ENCODE measurements around the gene SHF. TPM values are rescaled to one million over a fixed set of nuclear protein-coding genes. Genes with fewer than 3 reads are reported as not detected.

Gene SHF
- total and polyA plus RNA-seq, 2 of the 8 experiments (the other 6 are each of a cell fraction or from before 2014, with no cell fraction given) = 13.1 to 26.7 TPM

- no peak overlapping the region for H3K14ac ChIP-seq (ENCODE audit: insufficient read length)
- no peak overlapping the region for H3K18ac ChIP-seq (ENCODE audit: extremely low read depth, low read length)
- no peak overlapping the region for H2AK5ac ChIP-seq (ENCODE audit: low read depth, low read length)
- CTCF ChIA-PET (ENCODE audit: partially characterized antibody) = interaction anchor here (0.8 to 6.0 kb wide), 11 partner anchors 9 to 310 kb away, joined by 3 to 37 read pairs (median 4); partner anchors contain the start of genes DUOX1 and DUOXA1
- no peak overlapping the region; the same call in 1 of the 2 replicates for H2BK12ac ChIP-seq (ENCODE audit: low read depth, low read length)
- POLR2A ChIA-PET (ENCODE audit: partially characterized antibody) = no interaction called here
- no peaks in the 10 kb centered on the region for H3K79me2 ChIP-seq (ENCODE audit: control insufficient read depth in 1 of 2, insufficient read depth in 2 of 2, low read length in 2 of 2)
- no peak overlapping the region for H3K9ac ChIP-seq (replicated peaks in 1 of 4; ENCODE audit: extremely low read depth in 1 of 4, low read depth in 3 of 4, low read length in 3 of 4)
- H3K23me2 ChIP-seq (ENCODE audit: low read depth, low read length) = no peaks in the 10 kb centered on the region
- H3K36me3 ChIP-seq (ENCODE audit: control insufficient read depth in 2 of 4, insufficient read depth in 4 of 4, low read length in 3 of 4) = peaks cover 0 to 4% (median 0%) of the 10 kb centered on the region in 4 experiments; a peak in 1 of 8 replicates
- H4K20me1 ChIP-seq (replicated peaks in 1 of 2; ENCODE audit: control insufficient read depth in 1 of 2, insufficient read depth in 2 of 2, low read length in 2 of 2) = peaks cover 3 to 8% of the 10 kb centered on the region in 2 experiments
- H3K4me3 ChIP-seq (ENCODE audit: extremely low read depth in 1 of 4, insufficient read depth in 2 of 4, low read depth in 3 of 4, low read length in 4 of 4) = no peak overlapping the region
- FAIRE-seq (no peak), DNase-seq (ENCODE audit: low read depth in 1 of 2, low spot score in 2 of 2) (no peak)
- no peaks in the 10 kb centered on the region; a peak in 1 of 4 replicates for H3K9me3 ChIP-seq (ENCODE audit: insufficient read depth in 2 of 2, low read depth in 1 of 2, low read length in 1 of 2)
- H2AFZ ChIP-seq (ENCODE audit: low read length) = no peak overlapping the region
- no peak overlapping the region for H3K4ac ChIP-seq (replicated peaks; ENCODE audit: insufficient read length, low read depth, low read length)
- WGBS, 2 experiments (ENCODE audit: extremely low coverage in 1 of 2, insufficient coverage in 1 of 2, insufficient read length in 1 of 2, insufficient replicate concordance in 2 of 2, low coverage in 1 of 2, low lambda C conversion rate in 2 of 2, missing lambda C conversion rate in 1 of 2) = 77% methylated on average over 3 of the region's 3 CpGs; no CpG with 5 or more reads in 1 of the 2 experiments
- H2BK20ac ChIP-seq (ENCODE audit: low read length) = no peak overlapping the region
- peaks cover 24 to 48% (median 36%) of the 10 kb centered on the region in 4 experiments for H3K27me3 ChIP-seq (replicated peaks in 1 of 4; ENCODE audit: control insufficient read depth in 3 of 4, extremely low read depth in 1 of 4, insufficient read depth in 3 of 4, low read length in 3 of 4)
- H2BK120ac ChIP-seq (replicated peaks; ENCODE audit: low read depth, low read length) = no peak overlapping the region
- no peak overlapping the region for H2BK15ac ChIP-seq (ENCODE audit: low read length)
- H3K27ac ChIP-seq (ENCODE audit: low read depth, low read length) = no peak overlapping the region
- no peaks in the 10 kb centered on the region for H3K79me1 ChIP-seq (ENCODE audit: low read depth, low read length)
- H4K91ac ChIP-seq (replicated peaks; ENCODE audit: insufficient read length, low read length) = no peak overlapping the region
- H3K4me1 ChIP-seq (replicated peaks in 1 of 4; ENCODE audit: control insufficient read depth in 3 of 4, insufficient read depth in 4 of 4, low read length in 3 of 4) = peaks cover 0 to 8% (median 7%) of the 10 kb centered on the region in 4 experiments; a peak in 6 of 7 replicates
- no peak overlapping the region for H2BK5ac ChIP-seq (ENCODE audit: low read depth, low read length)
- H4K5ac ChIP-seq (ENCODE audit: insufficient read length, low read depth, low read length) = no peak overlapping the region
- no peak overlapping the region for H3K56ac ChIP-seq (replicated peaks; ENCODE audit: insufficient read length, low read depth, low read length)
- H3K4me2 ChIP-seq (ENCODE audit: insufficient read depth in 1 of 2, low read depth in 2 of 2, low read length in 2 of 2) = no peak overlapping the region
- no peak overlapping the region for H4K8ac ChIP-seq (ENCODE audit: extremely low read depth, insufficient read depth, low read length)
- H3K23ac ChIP-seq (ENCODE audit: insufficient read length) = no peak overlapping the region
- TF ChIP-seq EGR1 (IDR thresholded peaks at IDR 0.05; ENCODE audit: borderline replicate concordance, low read depth, low read length) = no peak
Measured at GRCh38 chr15:45121020-45121419, 66.7 kb downstream of the SHF start.
